ENCODE data around the gene SAE1. TPM values are rescaled to one million over a fixed set of nuclear protein-coding genes. Genes with fewer than 3 reads are reported as not detected.

Gene SAE1
- total RNA-seq, 2 experiments from 2014 or later = 150 TPM

- Mint-ChIP-seq H3K4me1 (peaks cover 35% of the 10 kb centered on the region), H3K9me3 (no peaks in the 10 kb centered on the region), H3K27me3 (no peaks in the 10 kb centered on the region), H3K36me3 (ENCODE audit: low read depth) (peaks cover 7% of the 10 kb centered on the region), H3K4me3 (no peak overlapping the region), H3K27ac (no peak overlapping the region)
- DNase-seq = peak; percentile 44
- CTCF ChIA-PET = interaction anchor here (1.8 to 8.9 kb wide), 2 partner anchors 16 to 18 kb away, joined by 4 to 134 read pairs; no protein-coding TSS in a partner anchor
- POLR2A ChIA-PET = interaction anchor here (0.7 to 6.9 kb wide), 5 partner anchors 10 to 116 kb away, joined by 4 to 110 read pairs (median 5); partner anchors contain the start of genes CCDC9 and ZC3H4
Measured at GRCh38 chr19:47228937-47229675, 98.5 kb downstream of the SAE1 start.

GRCh38 chr19:47229676-47230053 lies 99.0 kb downstream of the SAE1 start:
- peaks cover 7% of the 10 kb centered on the region for H3K36me3 Mint-ChIP-seq (ENCODE audit: low read depth)
- peak; percentile 32 for DNase-seq
- no peak overlapping the region for H3K27ac Mint-ChIP-seq
- no peaks in the 10 kb centered on the region for H3K27me3 Mint-ChIP-seq
- POLR2A ChIA-PET = interaction anchor here (0.7 to 6.7 kb wide), 3 partner anchors 10 to 27 kb away, joined by 4 to 110 read pairs (median 5); partner anchors contain the start of gene CCDC9
- H3K9me3 Mint-ChIP-seq = no peaks in the 10 kb centered on the region
- CTCF ChIA-PET = interaction anchor here (1.8 to 8.9 kb wide), 2 partner anchors 15 to 19 kb away, joined by 4 to 134 read pairs; no protein-coding TSS in a partner anchor
- H3K4me3 Mint-ChIP-seq = no peak overlapping the region
- H3K4me1 Mint-ChIP-seq = peaks cover 35% of the 10 kb centered on the region

GRCh38 chr19:47230054-47230920 lies 99.7 kb downstream of the SAE1 start:
- ChIA-PET CTCF (interaction anchor here (1.8 to 8.9 kb wide), 2 partner anchors 15 to 20 kb away, joined by 4 to 134 read pairs; no protein-coding TSS in a partner anchor), POLR2A (interaction anchor here (6.7 kb wide), 1 partner anchor 15 kb away, joined by 110 read pairs; no protein-coding TSS in a partner anchor)
- peak; percentile 84 for DNase-seq
- Mint-ChIP-seq H3K9me3 (no peaks in the 10 kb centered on the region), H3K36me3 (ENCODE audit: low read depth) (peaks cover 5% of the 10 kb centered on the region), H3K4me3 (peak overlapping the region; percentile 50), H3K4me1 (peaks cover 34% of the 10 kb centered on the region), H3K27me3 (no peaks in the 10 kb centered on the region), H3K27ac (no peak overlapping the region)

GRCh38 chr19:47230921-47231214 lies 100.2 kb downstream of the SAE1 start, which contains the start of gene BBC3:
TSS of gene BBC3 (minus strand) at chr19:47231199. CDS start at chr19:47228431, 2,768 bp downstream.
- Mint-ChIP-seq H3K27ac (peak within 1 kb of the TSS; percentile 85), H3K36me3 (ENCODE audit: low read depth) (no peaks in the 10 kb centered on the region), H3K27me3 (no peaks in the 10 kb centered on the region), H3K9me3 (no peaks in the 10 kb centered on the region), H3K4me3 (peak within 1 kb of the TSS; percentile 63), H3K4me1 (peaks cover 29% of the 10 kb centered on the region)
- ChIA-PET CTCF (no interaction called here), POLR2A (no interaction called here)
- DNase-seq = no peak

- H3K36me3 Mint-ChIP-seq (ENCODE audit: low read depth) = no peaks in the 10 kb centered on the region
- peak; percentile 92 for DNase-seq
- H3K27ac Mint-ChIP-seq = peak overlapping the region; percentile 85
- H3K9me3 Mint-ChIP-seq = no peaks in the 10 kb centered on the region
- peaks cover 29% of the 10 kb centered on the region for H3K4me1 Mint-ChIP-seq
- H3K27me3 Mint-ChIP-seq = no peaks in the 10 kb centered on the region
- POLR2A ChIA-PET = interaction anchor here (1.1 to 3.0 kb wide), 4 partner anchors 9 to 118 kb away, joined by 3 to 34 read pairs (median 10); partner anchors contain the start of gene ZC3H4
- H3K4me3 Mint-ChIP-seq = peak overlapping the region; percentile 63
- CTCF ChIA-PET = interaction anchor here (0.9 to 4.8 kb wide), 5 partner anchors 13 to 81 kb away, joined by 3 to 59 read pairs (median 10); no protein-coding TSS in a partner anchor
Measured at GRCh38 chr19:47231215-47232054, 100.8 kb downstream of the SAE1 start.

GRCh38 chr19:47232422-47233211 lies 102.0 kb downstream of the SAE1 start:
- Mint-ChIP-seq H3K4me3 (peak overlapping the region; percentile 63), H3K4me1 (peaks cover 19% of the 10 kb centered on the region), H3K9me3 (no peaks in the 10 kb centered on the region), H3K36me3 (ENCODE audit: low read depth) (no peaks in the 10 kb centered on the region), H3K27me3 (peaks cover 2% of the 10 kb centered on the region), H3K27ac (peak overlapping the region; percentile 56)
- DNase-seq = peak; percentile 35
- CTCF ChIA-PET = interaction anchor here (0.9 to 4.8 kb wide), 5 partner anchors 12 to 82 kb away, joined by 3 to 59 read pairs (median 10); no protein-coding TSS in a partner anchor
- POLR2A ChIA-PET = interaction anchor here (0.8 to 3.0 kb wide), 6 partner anchors 8 to 119 kb away, joined by 3 to 34 read pairs (median 5); partner anchors contain the start of genes CCDC9 and ZC3H4

- ChIA-PET CTCF (interaction anchor here (4.8 kb wide), 1 partner anchor 8 kb away, joined by 59 read pairs; no protein-coding TSS in a partner anchor), POLR2A (no interaction called here)
- Mint-ChIP-seq H3K36me3 (ENCODE audit: low read depth) (no peaks in the 10 kb centered on the region), H3K4me3 (no peak overlapping the region), H3K27me3 (peaks cover 11% of the 10 kb centered on the region), H3K9me3 (no peaks in the 10 kb centered on the region), H3K27ac (no peak overlapping the region), H3K4me1 (peaks cover 24% of the 10 kb centered on the region)
- DNase-seq = no peak
Measured at GRCh38 chr19:47236072-47236675, 105.5 kb downstream of the SAE1 start.

GRCh38 chr19:47239152-47239551 lies 108.5 kb downstream of the SAE1 start:
- CTCF ChIA-PET = interaction anchor here (1.0 to 1.5 kb wide), 3 partner anchors 8 to 28 kb away, joined by 3 to 5 read pairs (median 3); no protein-coding TSS in a partner anchor
- DNase-seq = no peak
- peaks cover 11% of the 10 kb centered on the region for H3K27me3 Mint-ChIP-seq

GRCh38 chr19:47239610-47240296 lies 109.1 kb downstream of the SAE1 start:
- H3K27ac Mint-ChIP-seq = no peak overlapping the region
- peaks cover 11% of the 10 kb centered on the region for H3K27me3 Mint-ChIP-seq
- ChIA-PET POLR2A (interaction anchor here (0.9 to 2.7 kb wide), 12 partner anchors 8 to 639 kb away, joined by 3 to 18 read pairs (median 4); partner anchors contain the start of genes CALM3, CCDC9, SAE1 and ZC3H4), CTCF (interaction anchor here (1.4 to 1.5 kb wide), 2 partner anchors 8 to 29 kb away, joined by 3 read pairs; no protein-coding TSS in a partner anchor)
- H3K9me3 Mint-ChIP-seq = no peaks in the 10 kb centered on the region
- H3K4me3 Mint-ChIP-seq = no peak overlapping the region
- peaks cover 22% of the 10 kb centered on the region for H3K4me1 Mint-ChIP-seq
- no peaks in the 10 kb centered on the region for H3K36me3 Mint-ChIP-seq (ENCODE audit: low read depth)
- DNase-seq = peak; percentile 61

More at GRCh38 chr19:47239152-47239551, 108.5 kb downstream of the SAE1 start:
- Mint-ChIP-seq H3K4me3 (peak overlapping the region; percentile 59), H3K4me1 (peaks cover 16% of the 10 kb centered on the region), H3K9me3 (no peaks in the 10 kb centered on the region), H3K36me3 (ENCODE audit: low read depth) (no peaks in the 10 kb centered on the region), H3K27ac (peak overlapping the region; percentile 12)
- POLR2A ChIA-PET = interaction anchor here (0.9 to 2.7 kb wide), 10 partner anchors 10 to 638 kb away, joined by 3 to 18 read pairs (median 4); partner anchors contain the start of genes CALM3, CCDC9, SAE1 and ZC3H4

GRCh38 chr19:47240556-47240955 lies 109.9 kb downstream of the SAE1 start:
- ChIA-PET POLR2A (interaction anchor here (1.0 to 2.1 kb wide), 6 partner anchors 8 to 29 kb away, joined by 3 to 13 read pairs (median 7); partner anchors contain the start of gene CCDC9), CTCF (interaction anchor here (1.4 kb wide), 1 partner anchor 30 kb away, joined by 3 read pairs; no protein-coding TSS in a partner anchor)
- no peak overlapping the region for H3K4me3 Mint-ChIP-seq
- H3K27me3 Mint-ChIP-seq = peaks cover 11% of the 10 kb centered on the region
- H3K36me3 Mint-ChIP-seq (ENCODE audit: low read depth) = no peaks in the 10 kb centered on the region
- peaks cover 30% of the 10 kb centered on the region for H3K4me1 Mint-ChIP-seq
- no peak overlapping the region for H3K27ac Mint-ChIP-seq
- no peak for DNase-seq
- no peaks in the 10 kb centered on the region for H3K9me3 Mint-ChIP-seq

Measured in activated CD4-positive, alpha-beta memory T cell treated with anti-CD3 and anti-CD28 coated beads, Interleukin-2, amount 10 ng/mL, durations not matched to agents 7 days and 5 days (primary cell).